HUES48 (cell line): ENCODE measurements around the gene CPA5.

Experiments used
- H3K27ac ChIP-seq: one replicate; pipeline ENCODE4 v1.7.0; 2013; ENCODE audit warnings: low read depth, low read length, inconsistent platforms
- H3K27me3 ChIP-seq: 2 replicates; pipeline ENCODE4 v1.6.1; 2013; ENCODE audit warnings: mild to moderate bottlenecking, low read length; ENCODE audit not compliant: control insufficient read depth, insufficient read depth
- H3K36me3 ChIP-seq: 2 replicates; pipeline ENCODE4 v1.6.1; 2013; ENCODE audit warnings: low read length; ENCODE audit not compliant: control insufficient read depth, insufficient read depth
- H3K4me1 ChIP-seq: 2 replicates; pipeline ENCODE4 v1.6.1; 2013; ENCODE audit warnings: mild to moderate bottlenecking, low read length; ENCODE audit not compliant: control insufficient read depth, insufficient read depth
- H3K4me3 ChIP-seq: 2 replicates; pipeline ENCODE4 v1.5.1; 2013; ENCODE audit warnings: mild to moderate bottlenecking, low read depth, low read length
- H3K9ac ChIP-seq: 2 replicates; pipeline ENCODE4 v1.6.1; 2013; ENCODE audit warnings: mild to moderate bottlenecking, low read depth, low read length, moderate library complexity
- H3K9me3 ChIP-seq: 2 replicates; pipeline ENCODE4 v1.6.1; 2013; ENCODE audit warnings: low read length; ENCODE audit not compliant: control insufficient read depth, insufficient read depth

The CPA5 gene

GRCh38 chr7:130393101-130393561 lies 48.5 kb downstream of the CPA5 start:
- H3K4me3 ChIP-seq, result no peak overlapping the region
- 0 out of 2 replicates have a peak, but pooled peaks cover 7% of the 10 kb centered on the region for H3K4me1 ChIP-seq
- no peaks in the 10 kb centered on the region for H3K9me3 ChIP-seq
- no peak overlapping the region for H3K9ac ChIP-seq
- no peak overlapping the region for H3K27ac ChIP-seq
- no peaks in the 10 kb centered on the region for H3K27me3 ChIP-seq
- H3K36me3 ChIP-seq, result no peaks in the 10 kb centered on the region

GRCh38 chr7:130393841-130394411 lies 49.3 kb downstream of the CPA5 start:
- Histone ChIP-seq H3K4me3 (no peak overlapping the region), H3K27me3 (no peaks in the 10 kb centered on the region), H3K4me1 (0 out of 2 replicates have a peak, but pooled peaks cover 7% of the 10 kb centered on the region), H3K9ac (no peak overlapping the region), H3K27ac (no peak overlapping the region), H3K9me3 (no peaks in the 10 kb centered on the region), H3K36me3 (no peaks in the 10 kb centered on the region)

GRCh38 chr7:130394421-130395195 lies 50.0 kb downstream of the CPA5 start:
- Histone ChIP-seq H3K27me3 (no peaks in the 10 kb centered on the region), H3K4me3 (no peak overlapping the region), H3K9me3 (no peaks in the 10 kb centered on the region), H3K27ac (no peak overlapping the region), H3K36me3 (no peaks in the 10 kb centered on the region), H3K4me1 (0 out of 2 replicates have a peak, but pooled peaks cover 7% of the 10 kb centered on the region), H3K9ac (no peak overlapping the region)

- H3K27me3 ChIP-seq, result no peaks in the 10 kb centered on the region
- H3K4me3 ChIP-seq, result no peak overlapping the region
- peaks cover under 1% of the 10 kb centered on the region; the same call in 1 of the 2 replicates for H3K36me3 ChIP-seq
- H3K4me1 ChIP-seq, result 0 out of 2 replicates have a peak, but pooled peaks cover 7% of the 10 kb centered on the region
- no peak overlapping the region for H3K27ac ChIP-seq
- no peak overlapping the region for H3K9ac ChIP-seq
- H3K9me3 ChIP-seq, result no peaks in the 10 kb centered on the region
These were observed 50.8 kb downstream of the CPA5 start for GRCh38 chr7:130395421-130395820.

GRCh38 chr7:130396109-130396508 lies 51.5 kb downstream of the CPA5 start:
- Histone ChIP-seq H3K4me3 (no peak overlapping the region), H3K27ac (no peak overlapping the region), H3K4me1 (0 out of 2 replicates have a peak, but pooled peaks cover 7% of the 10 kb centered on the region), H3K9me3 (no peaks in the 10 kb centered on the region), H3K27me3 (no peaks in the 10 kb centered on the region), H3K36me3 (peaks cover 2% of the 10 kb centered on the region; the same call in 1 of the 2 replicates), H3K9ac (no peak overlapping the region)

- Histone ChIP-seq H3K27me3 (no peaks in the 10 kb centered on the region), H3K4me3 (no peak overlapping the region), H3K9ac (no peak overlapping the region), H3K36me3 (peaks cover 2% of the 10 kb centered on the region; the same call in 1 of the 2 replicates), H3K9me3 (no peaks in the 10 kb centered on the region), H3K4me1 (0 out of 2 replicates have a peak, but pooled peaks cover 7% of the 10 kb centered on the region), H3K27ac (no peak overlapping the region)
These were observed 52.6 kb downstream of the CPA5 start for GRCh38 chr7:130397051-130397757.

- no peak overlapping the region for H3K4me3 ChIP-seq
- no peaks in the 10 kb centered on the region for H3K9me3 ChIP-seq
- peaks cover 4% of the 10 kb centered on the region; the same call in 1 of the 2 replicates for H3K36me3 ChIP-seq
- no peak overlapping the region for H3K27ac ChIP-seq
- no peak overlapping the region for H3K9ac ChIP-seq
- H3K27me3 ChIP-seq, result no peaks in the 10 kb centered on the region
- 0 out of 2 replicates have a peak, but pooled peaks cover 7% of the 10 kb centered on the region for H3K4me1 ChIP-seq
These were observed 53.1 kb downstream of the CPA5 start for GRCh38 chr7:130397758-130398073.

GRCh38 chr7:130398526-130399090 lies 54.0 kb downstream of the CPA5 start:
- Histone ChIP-seq H3K36me3 (peaks cover 4% of the 10 kb centered on the region; the same call in 1 of the 2 replicates), H3K4me3 (no peak overlapping the region), H3K4me1 (0 out of 2 replicates have a peak, but pooled peaks cover 7% of the 10 kb centered on the region), H3K9ac (no peak overlapping the region), H3K27ac (no peak overlapping the region), H3K9me3 (no peaks in the 10 kb centered on the region), H3K27me3 (no peaks in the 10 kb centered on the region)

- Histone ChIP-seq H3K4me3 (no peak overlapping the region), H3K4me1 (0 out of 2 replicates have a peak, but pooled peaks cover 3% of the 10 kb centered on the region), H3K27ac (no peak overlapping the region), H3K27me3 (no peaks in the 10 kb centered on the region), H3K36me3 (peaks cover 4% of the 10 kb centered on the region; the same call in 1 of the 2 replicates), H3K9ac (no peak overlapping the region), H3K9me3 (no peaks in the 10 kb centered on the region)
These were observed 55.5 kb downstream of the CPA5 start for GRCh38 chr7:130400120-130400572.

GRCh38 chr7:130401101-130401500 lies 56.5 kb downstream of the CPA5 start:
- Histone ChIP-seq H3K4me3 (no peak overlapping the region), H3K9ac (no peak overlapping the region), H3K4me1 (0 out of 2 replicates have a peak, but pooled peaks cover 3% of the 10 kb centered on the region), H3K9me3 (no peaks in the 10 kb centered on the region), H3K27ac (no peak overlapping the region), H3K27me3 (no peaks in the 10 kb centered on the region), H3K36me3 (peaks cover 4% of the 10 kb centered on the region; the same call in 1 of the 2 replicates)
